Middle frontal gyrus (tissue), 1 donor: ENCODE data around the gene SLC16A8.

ENCODE experiments used
- DNase-seq: peaks from one replicate; pipeline ENCODE4 v3.0.0-alpha.2; 2015; ENCODE audit warnings: low spot score; ENCODE audit errors: extremely low spot score

Gene SLC16A8

GRCh38 chr22:38112381-38112780, 28.4 kb upstream of the SLC16A8 start:
- no peak for DNase-seq

- DNase-seq, result no peak
Measured at GRCh38 chr22:38111925-38112355, 28.0 kb upstream of the SLC16A8 start.

DNA sequence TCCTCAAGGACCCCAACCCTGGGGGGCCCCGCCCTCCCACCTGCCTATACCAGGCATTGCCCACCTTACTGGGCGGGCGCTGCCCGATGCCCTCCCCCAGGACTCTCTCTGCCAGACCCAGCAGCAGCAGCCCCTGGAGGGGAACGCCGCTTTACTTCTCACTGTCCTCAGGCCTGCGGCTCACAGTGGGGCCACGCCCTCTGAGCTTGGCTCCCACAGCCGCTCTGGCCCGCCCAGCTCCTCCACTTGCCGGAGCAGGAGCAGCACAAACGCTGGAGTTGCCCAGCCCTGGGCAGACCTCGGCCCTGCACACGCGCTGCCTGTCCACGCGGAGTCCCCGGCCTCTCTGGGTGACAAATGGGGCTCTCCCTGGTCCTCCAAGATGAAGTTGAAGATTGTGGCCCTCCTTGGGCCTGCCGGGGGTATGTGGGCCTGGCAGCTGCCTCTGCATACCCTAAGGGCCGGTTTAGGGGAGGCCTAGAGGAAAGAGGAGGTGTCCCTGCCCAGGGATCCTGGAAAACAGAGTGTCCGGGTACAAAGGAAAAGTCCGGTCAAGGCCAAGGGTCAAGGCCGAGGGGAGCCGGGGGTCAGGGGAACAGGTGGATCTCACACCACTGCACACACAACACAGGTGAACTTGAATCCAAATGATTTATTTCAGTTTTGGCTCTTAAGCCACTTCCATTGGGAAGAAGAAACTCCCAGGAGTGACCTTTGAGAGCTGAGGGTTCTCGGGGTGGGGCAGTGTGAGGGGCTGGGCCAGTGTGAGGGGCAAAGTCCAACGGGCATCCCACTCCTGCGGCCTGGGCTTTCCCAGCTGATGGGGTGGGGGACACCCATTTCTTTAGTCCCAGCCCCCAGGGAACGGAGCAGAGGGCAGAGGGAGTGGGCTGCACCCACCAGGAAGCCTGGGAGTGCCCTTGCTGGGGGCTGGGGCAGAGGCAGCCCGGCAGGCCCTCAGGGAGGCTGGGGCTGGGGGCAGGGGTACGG, 27.2 kb upstream of the SLC16A8 start:
- no peak for DNase-seq

GRCh38 chr22:38110008-38110862, 26.3 kb upstream of the SLC16A8 start, which contains the start of gene BAIAP2L2:
Gene BAIAP2L2, minus strand, starts transcription at chr22:38110684. Its CDS starts 159 bp downstream, at chr22:38110525.
- DNase-seq, result no peak

DNA sequence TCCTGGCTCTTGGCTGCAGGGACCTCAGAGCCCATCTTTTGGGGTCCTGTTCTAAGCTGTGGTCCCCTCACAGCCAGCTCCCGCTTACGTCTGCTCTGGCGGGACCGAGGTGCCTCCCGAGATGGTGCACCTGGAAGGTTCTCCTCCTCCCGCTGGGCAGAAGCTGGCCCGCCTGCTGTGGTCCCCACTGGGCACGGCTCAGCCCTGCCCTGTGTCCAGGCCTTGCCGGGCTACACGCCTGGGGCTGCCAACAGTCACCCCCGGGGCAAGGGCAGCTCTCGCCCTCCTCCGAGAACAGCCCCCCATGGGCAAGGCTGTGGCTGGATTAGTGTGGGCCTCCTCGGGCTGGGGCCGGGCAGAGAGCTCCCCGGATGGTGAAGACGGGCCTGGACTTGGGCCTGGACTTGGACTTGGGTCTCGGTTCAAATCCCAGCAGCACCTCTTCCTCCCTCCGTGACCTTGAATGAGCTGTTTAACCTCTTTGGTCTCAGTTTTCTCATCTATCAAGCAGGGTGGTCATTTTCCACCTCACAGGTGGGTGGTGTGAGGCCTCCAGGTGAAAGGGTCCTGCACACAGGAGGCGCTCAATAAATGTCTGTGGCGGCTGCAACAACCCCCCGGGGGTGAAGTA, 25.5 kb upstream of the SLC16A8 start:
- DNase-seq, result no peak

DNA sequence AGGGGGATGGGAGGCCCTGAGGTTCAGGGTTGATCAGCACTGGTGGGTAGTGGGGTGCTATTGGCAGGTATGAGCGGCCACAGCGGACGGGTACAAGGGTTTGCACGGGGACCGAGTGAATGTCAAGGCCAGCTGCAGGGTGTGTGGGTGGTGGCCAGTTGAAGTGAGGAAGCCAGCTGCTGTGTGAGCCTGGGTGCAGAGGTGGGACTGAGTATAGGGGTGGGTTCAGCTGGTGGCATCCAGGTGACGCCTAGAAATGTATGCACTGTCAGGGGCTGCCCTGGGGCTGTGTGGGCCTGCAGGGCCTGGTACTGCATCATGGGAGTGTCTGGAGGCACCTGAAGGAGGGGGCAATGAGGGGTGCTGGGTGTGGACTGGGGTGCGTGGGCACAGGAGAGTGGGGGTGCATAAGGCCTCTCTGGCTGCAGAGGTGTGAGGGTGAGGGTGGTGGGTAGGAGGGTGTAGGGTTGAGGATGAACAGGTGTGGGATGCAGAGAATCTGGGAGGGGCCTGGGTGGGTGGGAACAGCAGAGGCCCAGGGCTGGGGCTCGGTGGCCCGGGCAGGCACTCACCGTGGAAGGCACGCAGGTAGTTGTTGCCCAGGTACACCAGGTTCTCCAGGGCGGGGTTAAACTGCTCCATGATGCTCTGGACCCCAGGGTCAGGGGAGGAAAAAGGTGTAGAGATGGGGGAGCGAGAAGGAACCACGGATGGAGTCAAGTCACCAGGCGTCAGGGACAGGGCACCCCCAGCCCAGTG, 24.8 kb upstream of the SLC16A8 start:
- DNase-seq, result no peak

DNA sequence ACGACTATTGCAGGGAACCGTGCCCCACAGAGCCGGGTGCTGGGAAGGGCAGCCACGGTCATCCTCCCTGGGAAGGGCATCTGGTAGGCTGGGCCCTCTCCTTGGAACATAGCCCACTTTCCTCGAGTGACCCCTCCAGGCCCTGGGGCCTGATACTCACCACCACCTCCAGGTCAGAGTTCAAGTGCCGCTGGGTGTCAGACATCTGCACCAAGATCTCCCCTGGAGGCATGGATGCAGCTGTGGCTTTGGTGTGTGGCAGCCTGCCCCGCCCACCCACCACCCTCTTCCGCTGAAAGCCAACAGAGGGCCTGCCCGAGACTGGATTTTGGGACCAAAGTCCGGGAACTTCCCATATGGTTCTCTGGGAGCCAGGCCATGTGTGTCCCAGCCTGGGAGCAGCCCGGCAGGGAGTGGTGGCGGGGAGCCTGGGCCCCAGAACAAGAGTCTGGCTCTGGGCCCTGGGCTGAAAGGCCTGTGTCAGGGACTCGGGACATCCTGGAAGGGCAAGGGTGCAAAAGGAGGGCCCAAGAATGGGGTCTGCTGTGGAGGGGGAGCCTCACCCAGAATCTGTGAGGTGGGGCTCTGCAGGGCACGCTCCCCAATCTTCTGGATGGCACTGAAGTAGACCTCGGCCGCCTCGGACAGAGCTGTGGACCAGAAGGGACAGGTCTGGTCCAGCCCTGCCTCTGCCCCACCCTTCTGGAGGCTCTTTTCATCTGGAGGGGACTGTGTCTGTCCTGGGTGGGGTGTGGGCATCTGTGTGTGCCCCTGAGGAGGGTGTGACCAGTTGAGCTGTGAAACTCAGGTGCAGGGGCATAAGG, 23.9 kb upstream of the SLC16A8 start:
- DNase-seq, result no peak

- DNase-seq, result no peak
Measured at GRCh38 chr22:38106814-38107578, 23.0 kb upstream of the SLC16A8 start.

DNA sequence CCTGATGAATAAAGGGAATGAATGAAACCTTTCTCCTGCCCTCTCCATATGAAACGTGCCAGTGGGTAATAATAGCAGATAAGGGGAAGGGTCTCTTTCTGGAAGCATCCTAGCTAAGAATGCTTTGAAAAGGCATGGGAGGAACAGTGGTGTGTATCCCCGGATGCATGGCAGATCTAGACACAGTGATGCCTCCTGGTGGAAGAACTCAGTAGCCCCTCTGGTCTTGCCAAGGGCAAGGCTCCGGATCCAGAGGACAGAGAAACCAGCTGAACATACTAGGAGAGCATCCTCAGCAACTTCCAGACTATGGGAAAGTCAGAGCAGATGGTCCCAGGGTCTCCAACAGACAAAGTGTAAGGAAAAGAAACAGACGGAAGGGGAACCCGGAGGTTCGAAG, 20.1 kb upstream of the SLC16A8 start:
- DNase-seq, result no peak

- no peak for DNase-seq
Measured at GRCh38 chr22:38103641-38104040, 19.7 kb upstream of the SLC16A8 start.

GRCh38 chr22:38098410-38099249, 14.6 kb upstream of the SLC16A8 start:
- no peak for DNase-seq

GRCh38 chr22:38097557-38098409, 13.8 kb upstream of the SLC16A8 start:
- no peak for DNase-seq

- no peak for DNase-seq
Measured at GRCh38 chr22:38097058-38097457, 13.1 kb upstream of the SLC16A8 start.

GRCh38 chr22:38089474-38089851, 5.5 kb upstream of the SLC16A8 start:
- no peak for DNase-seq

DNA sequence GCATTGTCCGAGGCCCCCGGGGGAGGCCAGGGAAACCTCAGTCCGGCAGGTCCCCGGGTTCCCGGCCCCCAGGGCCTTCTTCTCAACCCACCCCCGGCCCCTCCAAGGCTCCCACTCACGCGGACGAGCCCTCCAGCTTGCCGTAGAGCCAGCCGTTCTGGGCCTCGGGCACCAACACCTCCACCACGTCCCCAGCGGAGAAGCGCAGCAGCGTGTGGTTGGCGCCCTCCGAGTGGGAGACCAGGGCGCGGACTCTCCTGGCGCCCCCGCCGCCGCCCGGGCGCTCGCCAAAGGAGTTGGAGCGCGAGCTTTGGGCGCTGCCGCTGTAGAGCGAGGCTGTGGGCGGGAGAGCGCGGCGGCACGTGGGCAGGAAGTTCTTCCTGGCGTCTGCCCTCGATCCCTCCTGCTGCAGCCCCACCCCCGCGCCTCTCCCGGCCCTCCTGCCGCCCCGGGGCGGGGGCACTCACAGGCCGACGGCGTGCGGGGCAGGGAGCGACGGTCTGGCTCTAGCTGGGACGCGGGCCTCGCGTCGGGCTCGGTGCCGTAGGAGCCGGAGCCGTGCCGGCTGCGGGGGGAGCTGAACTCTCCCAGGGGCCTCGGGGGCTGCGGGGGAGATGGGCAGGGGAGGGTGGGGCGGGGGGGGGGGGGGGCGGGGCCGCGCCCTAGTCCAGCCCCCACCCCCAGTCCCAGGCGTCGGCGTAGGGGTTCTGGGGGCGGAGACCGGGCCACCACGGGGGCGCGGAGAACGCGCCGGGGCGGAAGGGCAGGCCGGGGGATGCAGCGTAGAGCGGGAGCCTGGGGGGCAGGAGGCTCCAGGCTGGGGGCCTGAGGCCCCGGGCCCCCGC, 4.9 kb upstream of the SLC16A8 start:
- no peak for DNase-seq

GRCh38 chr22:38087855-38088254, 3.9 kb upstream of the SLC16A8 start:
- no peak for DNase-seq
